ENCODE results near the gene THBS4.
A peak's percentile ranks its signal among the peaks of the same experiment; 100 is the strongest.
"Not testable (repeated sequence)": the region's sequence is repeated elsewhere in the genome, so short reads cannot be mapped to it uniquely, and the experiment has no call there.

Gene THBS4

GRCh38 chr5:80082731-80083100 is 47.6 kb downstream of the THBS4 start:
- ATAC-seq (peak; percentile 52), DNase-seq (ENCODE audit: low spot score in 2 of 2) (peak; percentile 39 to 80)
- H3K9me3 Mint-ChIP-seq: no peaks in the 10 kb centered on the region
- peak overlapping the region; percentile 36 for H3K4me3 Mint-ChIP-seq
- peaks cover 6% of the 10 kb centered on the region for H3K4me1 Mint-ChIP-seq
- no peaks in the 10 kb centered on the region for H3K36me3 Mint-ChIP-seq
- no peak overlapping the region for H3K27ac Mint-ChIP-seq

DNA sequence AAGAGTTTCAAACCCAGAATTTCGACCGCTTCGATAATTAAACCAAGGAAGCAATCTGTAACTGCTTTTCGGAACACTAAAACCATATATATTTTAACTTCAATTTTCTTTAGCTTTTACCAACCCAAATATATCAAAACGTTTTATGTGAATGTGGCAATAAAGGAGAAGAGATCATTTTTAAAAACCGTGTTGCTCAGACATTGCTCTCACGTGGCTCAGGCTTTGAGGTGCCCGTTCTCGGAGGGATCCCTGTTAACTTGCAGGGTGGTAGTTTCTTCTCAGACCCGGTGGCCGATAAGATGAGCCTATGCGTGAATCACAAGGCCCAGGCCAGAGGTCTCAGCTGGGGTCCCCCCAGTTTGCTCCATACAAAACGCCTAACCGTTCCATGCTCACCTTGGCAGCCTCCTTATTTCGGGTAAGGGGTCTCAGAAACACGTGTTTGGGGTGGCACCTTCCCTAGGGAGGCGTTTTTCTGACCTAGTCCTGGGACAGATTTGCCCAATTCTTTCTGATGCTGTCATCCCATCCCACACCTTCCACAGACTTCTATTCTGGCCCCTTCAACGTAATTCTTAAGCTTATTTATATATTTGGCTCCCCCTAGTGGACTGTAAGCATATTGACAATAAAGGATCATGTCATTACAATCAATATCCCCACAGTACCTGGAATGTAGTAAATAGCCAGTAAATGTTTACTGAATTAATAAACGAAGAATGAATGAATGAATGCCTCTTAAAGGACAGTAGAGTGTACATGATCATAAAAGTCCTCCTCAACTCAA is 48.1 kb downstream of the THBS4 start:
- no peaks in the 10 kb centered on the region for H3K9me3 Mint-ChIP-seq
- peak; percentile 11 to 69 for DNase-seq (ENCODE audit: low spot score in 2 of 2)
- peak; percentile 75 for ATAC-seq
- H3K36me3 Mint-ChIP-seq: no peaks in the 10 kb centered on the region
- H3K27ac Mint-ChIP-seq: no peak overlapping the region
- H3K4me1 Mint-ChIP-seq: peaks cover 6% of the 10 kb centered on the region
- H3K4me3 Mint-ChIP-seq: peak overlapping the region; percentile 36

- H3K9me3 Mint-ChIP-seq: no peaks in the 10 kb centered on the region
- ATAC-seq (no peak), DNase-seq (ENCODE audit: low spot score in 2 of 2) (no peak)
- no peaks in the 10 kb centered on the region for H3K36me3 Mint-ChIP-seq
- no peaks in the 10 kb centered on the region for H3K4me1 Mint-ChIP-seq
- no peak overlapping the region for H3K4me3 Mint-ChIP-seq
- no peak overlapping the region for H3K27ac Mint-ChIP-seq
These were observed 55.7 kb downstream of the THBS4 start for GRCh38 chr5:80090884-80091166.

GRCh38 chr5:80091792-80092192 is 56.6 kb downstream of the THBS4 start:
- H3K36me3 Mint-ChIP-seq; H3K4me1 Mint-ChIP-seq; DNase-seq (ENCODE audit: low spot score in 2 of 2); H3K9me3 Mint-ChIP-seq; H3K4me3 Mint-ChIP-seq: not testable (repeated sequence)
- peak; percentile 67 for ATAC-seq
- H3K27ac Mint-ChIP-seq: peak overlapping the region; percentile 70

DNA sequence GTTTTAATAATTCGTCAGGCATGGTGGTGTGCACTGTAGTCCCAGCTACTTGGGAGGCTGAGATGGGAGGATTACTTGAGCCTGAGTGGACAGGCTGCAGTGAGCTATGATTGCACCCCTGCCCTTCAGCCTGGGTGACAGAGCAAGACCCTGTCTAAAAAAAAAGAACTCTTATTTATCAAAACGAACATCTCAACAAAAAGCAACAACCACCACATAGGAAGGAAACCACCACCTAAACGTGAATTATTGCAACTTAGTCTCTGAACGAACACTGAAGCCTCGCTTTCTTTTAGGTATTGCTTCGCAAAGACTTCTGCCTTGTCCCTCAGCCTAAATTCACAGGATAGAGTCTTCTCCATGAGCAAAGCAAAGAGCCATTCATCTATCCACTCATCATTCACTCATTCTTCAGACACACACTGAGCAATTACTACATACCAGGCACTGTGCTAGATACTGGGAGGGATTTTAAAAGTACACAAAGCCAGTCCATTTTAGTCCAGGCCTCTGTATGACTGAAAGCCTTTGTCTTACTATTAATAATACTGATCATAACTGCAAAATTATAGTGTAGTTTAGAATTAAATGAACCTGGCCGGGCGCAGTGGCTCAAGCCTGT is 57.4 kb downstream of the THBS4 start:
- Mint-ChIP-seq H3K36me3 (no peaks in the 10 kb centered on the region), H3K9me3 (no peaks in the 10 kb centered on the region), H3K4me1 (no peaks in the 10 kb centered on the region), H3K4me3 (no peak overlapping the region), H3K27ac (no peak overlapping the region)
- ATAC-seq: no peak
- no peak for DNase-seq (ENCODE audit: low spot score in 2 of 2)

DNA sequence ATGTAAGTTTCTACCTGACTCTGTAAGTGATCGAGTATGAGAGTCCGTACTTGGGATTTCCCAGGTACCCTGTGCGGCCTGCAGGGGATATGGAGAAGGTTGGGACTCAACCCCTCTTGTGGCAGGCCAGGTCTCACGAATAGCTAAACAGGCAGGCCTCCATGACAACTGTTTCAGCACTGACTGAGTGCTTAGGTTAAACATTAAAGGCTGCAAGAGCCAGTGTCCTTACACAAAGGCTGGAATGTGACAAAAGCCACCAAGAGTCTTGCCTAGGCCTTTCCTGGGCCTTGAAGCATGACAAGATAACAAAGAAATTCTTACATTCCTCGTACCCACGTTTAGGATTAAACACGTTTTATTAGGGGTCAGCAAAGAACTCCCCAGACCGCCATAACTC is 58.6 kb downstream of the THBS4 start:
- H3K27ac Mint-ChIP-seq: no peak overlapping the region
- no peaks in the 10 kb centered on the region for H3K9me3 Mint-ChIP-seq
- no peaks in the 10 kb centered on the region for H3K36me3 Mint-ChIP-seq
- DNase-seq (ENCODE audit: low spot score in 2 of 2): no peak
- H3K4me3 Mint-ChIP-seq: no peak overlapping the region
- ATAC-seq: no peak
- no peaks in the 10 kb centered on the region for H3K4me1 Mint-ChIP-seq

DNA sequence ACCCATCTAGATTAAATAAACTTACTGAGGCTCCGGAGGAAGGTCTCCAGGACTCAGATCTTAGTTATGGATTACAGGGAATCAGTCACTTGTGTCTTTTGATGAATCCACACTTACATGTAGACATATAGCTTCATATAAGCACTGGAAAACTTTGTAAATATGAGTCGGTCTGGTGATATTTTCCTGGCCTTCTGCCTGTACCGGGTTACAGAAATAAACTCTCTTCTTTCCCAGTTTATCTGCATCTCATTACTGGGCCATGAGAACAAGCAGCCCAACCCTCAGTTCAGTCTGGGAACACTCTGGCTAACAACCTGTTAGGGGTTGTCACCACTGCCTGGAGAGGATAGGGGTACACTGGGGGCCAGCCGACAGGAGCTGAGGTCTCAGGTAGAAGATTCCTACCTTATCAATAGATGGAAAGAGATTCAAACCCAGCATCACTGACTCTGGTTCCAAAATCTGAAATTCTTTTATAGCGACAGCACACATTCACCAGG is 59.1 kb downstream of the THBS4 start:
- no peak for ATAC-seq
- Mint-ChIP-seq H3K4me3 (no peak overlapping the region), H3K4me1 (no peaks in the 10 kb centered on the region), H3K27ac (no peak overlapping the region), H3K9me3 (no peaks in the 10 kb centered on the region), H3K36me3 (no peaks in the 10 kb centered on the region)
- no peak for DNase-seq (ENCODE audit: low spot score in 2 of 2)

GRCh38 chr5:80097451-80097850 is 62.3 kb downstream of the THBS4 start:
- H3K27ac Mint-ChIP-seq: no peak overlapping the region
- no peak for ATAC-seq
- DNase-seq (ENCODE audit: low spot score in 2 of 2): no peak
- no peak overlapping the region for H3K4me3 Mint-ChIP-seq
- no peaks in the 10 kb centered on the region for H3K9me3 Mint-ChIP-seq
- H3K4me1 Mint-ChIP-seq: no peaks in the 10 kb centered on the region
- H3K36me3 Mint-ChIP-seq: no peaks in the 10 kb centered on the region

DNA sequence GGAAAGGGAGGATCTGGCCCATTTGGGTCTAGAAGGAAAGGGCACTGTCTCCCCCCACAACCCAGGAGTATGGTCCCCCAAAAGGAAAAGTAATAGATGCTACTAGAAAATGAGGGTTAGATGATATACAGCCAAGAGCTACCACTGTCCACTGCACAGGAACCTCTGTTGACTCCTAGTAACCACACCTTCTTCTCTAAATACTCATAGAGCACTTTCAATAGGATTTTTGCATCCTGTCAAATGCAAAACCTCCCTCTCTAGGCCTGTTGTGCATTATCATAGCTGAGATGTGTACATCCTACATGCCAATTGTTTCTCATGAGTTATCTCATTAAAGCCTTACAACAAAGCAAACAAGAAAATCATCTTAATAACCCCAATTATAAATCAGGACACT is 66.8 kb downstream of the THBS4 start:
- Mint-ChIP-seq H3K36me3 (no peaks in the 10 kb centered on the region), H3K9me3 (no peaks in the 10 kb centered on the region), H3K4me1 (no peaks in the 10 kb centered on the region), H3K4me3 (no peak overlapping the region), H3K27ac (no peak overlapping the region)
- ATAC-seq (no peak), DNase-seq (ENCODE audit: low spot score in 2 of 2) (no peak)

GRCh38 chr5:80103371-80103770 is 68.2 kb downstream of the THBS4 start:
- Mint-ChIP-seq H3K36me3 (no peaks in the 10 kb centered on the region), H3K4me3 (no peak overlapping the region), H3K4me1 (no peaks in the 10 kb centered on the region), H3K9me3 (no peaks in the 10 kb centered on the region), H3K27ac (no peak overlapping the region)
- ATAC-seq: no peak
- DNase-seq (ENCODE audit: low spot score in 2 of 2): no peak

DNA sequence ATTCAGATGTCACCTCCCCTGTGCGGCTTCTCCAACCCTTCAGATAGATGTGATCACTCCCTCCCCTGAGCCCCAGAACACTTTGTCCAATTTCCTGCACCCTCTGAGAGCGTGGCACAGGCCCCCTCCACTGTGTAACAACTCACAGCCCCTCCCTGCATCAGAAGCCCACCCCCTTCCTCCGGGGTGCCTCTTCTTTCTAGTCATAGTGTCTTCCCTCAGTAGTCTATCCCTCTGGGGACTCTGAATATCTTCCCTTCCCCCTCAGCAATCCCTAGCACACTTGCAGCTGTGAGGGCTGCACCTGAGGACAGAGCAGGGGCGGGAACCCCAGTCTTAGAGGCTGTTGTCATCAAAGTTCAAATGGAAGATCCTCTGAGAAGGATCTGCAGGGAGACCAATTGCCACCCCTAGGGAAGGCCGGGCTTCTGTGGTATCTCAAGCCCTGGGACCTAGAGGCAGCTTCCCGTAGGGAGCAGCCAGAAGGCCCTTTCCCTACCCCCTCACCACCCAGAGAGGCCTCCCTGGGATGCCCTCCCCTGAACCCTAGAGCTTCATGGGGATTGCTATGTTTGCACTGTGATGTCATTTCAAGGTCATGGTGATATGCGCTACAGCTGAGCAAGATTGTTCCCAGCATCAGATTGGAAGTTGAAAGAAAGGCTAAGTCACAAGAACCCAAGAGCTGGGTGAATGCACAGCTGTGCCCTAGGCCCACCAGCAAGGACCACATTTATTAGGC is 70.7 kb downstream of the THBS4 start:
- DNase-seq (ENCODE audit: low spot score in 2 of 2) (no peak), ATAC-seq (no peak)
- H3K9me3 Mint-ChIP-seq: no peaks in the 10 kb centered on the region
- H3K27ac Mint-ChIP-seq: no peak overlapping the region
- no peaks in the 10 kb centered on the region for H3K4me1 Mint-ChIP-seq
- no peaks in the 10 kb centered on the region for H3K36me3 Mint-ChIP-seq
- no peak overlapping the region for H3K4me3 Mint-ChIP-seq

- H3K9me3 Mint-ChIP-seq: no peaks in the 10 kb centered on the region
- ATAC-seq (no peak), DNase-seq (ENCODE audit: low spot score in 2 of 2) (no peak)
- H3K4me3 Mint-ChIP-seq: no peak overlapping the region
- H3K27ac Mint-ChIP-seq: no peak overlapping the region
- no peaks in the 10 kb centered on the region for H3K36me3 Mint-ChIP-seq
- no peaks in the 10 kb centered on the region for H3K4me1 Mint-ChIP-seq
These were observed 71.8 kb downstream of the THBS4 start for GRCh38 chr5:80106916-80107315.

- H3K27ac Mint-ChIP-seq: no peak overlapping the region
- no peaks in the 10 kb centered on the region for H3K4me1 Mint-ChIP-seq
- no peak overlapping the region for H3K4me3 Mint-ChIP-seq
- ATAC-seq (no peak), DNase-seq (ENCODE audit: low spot score in 2 of 2) (no peak)
- peaks cover 4% of the 10 kb centered on the region for H3K9me3 Mint-ChIP-seq
- no peaks in the 10 kb centered on the region for H3K36me3 Mint-ChIP-seq
These were observed 74.7 kb downstream of the THBS4 start for GRCh38 chr5:80109646-80110478.

- not testable (repeated sequence) for ATAC-seq; H3K4me1 Mint-ChIP-seq; H3K36me3 Mint-ChIP-seq; H3K27ac Mint-ChIP-seq; DNase-seq (ENCODE audit: low spot score in 2 of 2); H3K4me3 Mint-ChIP-seq; H3K9me3 Mint-ChIP-seq
These were observed 76.3 kb downstream of the THBS4 start for GRCh38 chr5:80111376-80111990.

DNA sequence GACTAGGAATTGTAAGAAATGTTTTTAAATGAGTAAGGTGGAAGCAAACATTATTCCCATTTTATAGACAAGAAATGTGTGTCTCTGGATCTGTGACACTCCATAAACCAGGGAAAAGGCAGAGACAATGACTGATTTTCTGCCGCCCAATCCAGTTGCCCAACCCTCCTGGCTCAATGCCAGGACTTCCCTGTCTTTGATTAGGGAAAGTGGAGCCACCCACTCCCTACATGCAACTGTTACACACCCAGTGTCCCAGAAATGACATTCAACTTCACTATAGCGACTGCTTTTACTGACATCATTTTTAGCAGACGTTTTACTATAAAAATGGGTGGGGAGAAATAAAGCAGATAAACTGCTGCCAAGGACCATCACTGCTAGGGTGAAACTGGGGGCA is 79.7 kb downstream of the THBS4 start:
- H3K4me1 Mint-ChIP-seq: peaks cover 19% of the 10 kb centered on the region

More for the DNA sequence above, 79.7 kb downstream of the THBS4 start:
- H3K9me3 Mint-ChIP-seq: peaks cover 7% of the 10 kb centered on the region
- no peak for DNase-seq (ENCODE audit: low spot score in 2 of 2)
- no peaks in the 10 kb centered on the region for H3K36me3 Mint-ChIP-seq
- no peak overlapping the region for H3K27ac Mint-ChIP-seq
- ATAC-seq: no peak
- no peak overlapping the region for H3K4me3 Mint-ChIP-seq
